Epithelial cell of proximal tubule (primary cell): ENCODE data around the gene DPT. TPM values are rescaled to one million over a fixed set of nuclear protein-coding genes. Genes with fewer than 3 reads are reported as not detected.

Source experiments
- DNase-seq: peaks from one replicate; pipeline ENCODE4 v3.0.0-alpha.2; 2011; ENCODE audit warnings: low read depth
- H3K4me3 ChIP-seq: 2 replicates; pipeline ENCODE4 v1.5.1; 2011; ENCODE audit warnings: low read depth, mild to moderate bottlenecking, low read length
- total RNA-seq: library from RNA; depleted of rRNA; stranded (reverse); fragments of >200 nt; gene quantifications from 2 replicates; pipeline ENCODE4 v1.2.3, GENCODE V29; 2015
- TF ChIP-seq, protein P1 (sequence below): conservative IDR thresholded peaks from 2 replicates; pipeline ENCODE4 v1.5.1; 2012; ENCODE audit warnings: low read depth, mild to moderate bottlenecking, low read length

Gene DPT
- total RNA-seq, 1 donor from 2014 or later, result not detected

- no peak for DNase-seq
- TF ChIP-seq, protein P1, sequence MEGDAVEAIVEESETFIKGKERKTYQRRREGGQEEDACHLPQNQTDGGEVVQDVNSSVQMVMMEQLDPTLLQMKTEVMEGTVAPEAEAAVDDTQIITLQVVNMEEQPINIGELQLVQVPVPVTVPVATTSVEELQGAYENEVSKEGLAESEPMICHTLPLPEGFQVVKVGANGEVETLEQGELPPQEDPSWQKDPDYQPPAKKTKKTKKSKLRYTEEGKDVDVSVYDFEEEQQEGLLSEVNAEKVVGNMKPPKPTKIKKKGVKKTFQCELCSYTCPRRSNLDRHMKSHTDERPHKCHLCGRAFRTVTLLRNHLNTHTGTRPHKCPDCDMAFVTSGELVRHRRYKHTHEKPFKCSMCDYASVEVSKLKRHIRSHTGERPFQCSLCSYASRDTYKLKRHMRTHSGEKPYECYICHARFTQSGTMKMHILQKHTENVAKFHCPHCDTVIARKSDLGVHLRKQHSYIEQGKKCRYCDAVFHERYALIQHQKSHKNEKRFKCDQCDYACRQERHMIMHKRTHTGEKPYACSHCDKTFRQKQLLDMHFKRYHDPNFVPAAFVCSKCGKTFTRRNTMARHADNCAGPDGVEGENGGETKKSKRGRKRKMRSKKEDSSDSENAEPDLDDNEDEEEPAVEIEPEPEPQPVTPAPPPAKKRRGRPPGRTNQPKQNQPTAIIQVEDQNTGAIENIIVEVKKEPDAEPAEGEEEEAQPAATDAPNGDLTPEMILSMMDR, result no peak
Observed at GRCh38 chr1:168729405-168729802, 398 bp upstream of the DPT start.

DNA sequence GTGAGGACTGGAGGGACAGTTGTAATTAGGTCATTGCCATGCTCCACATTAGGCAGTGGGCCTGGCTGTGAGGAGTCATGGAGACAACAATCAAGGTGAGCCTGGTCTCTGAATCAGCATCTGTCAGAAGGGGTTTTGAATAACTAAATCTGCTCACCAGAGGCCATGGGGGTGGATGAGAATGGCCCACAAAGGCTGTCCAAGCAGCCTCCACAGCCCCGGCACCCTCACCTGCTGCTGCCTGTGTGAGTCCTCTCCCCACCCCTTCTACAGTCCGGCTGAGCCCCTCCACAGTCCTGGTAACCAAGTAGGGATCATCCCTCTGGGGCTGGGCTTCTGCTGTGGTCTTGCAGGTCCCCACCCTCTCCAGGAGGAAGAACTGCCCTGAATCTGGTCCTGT lies 2.3 kb downstream of the DPT start:
- no peak overlapping the region for H3K4me3 ChIP-seq
- no peak for DNase-seq
- TF ChIP-seq, protein P1, result no peak

More at GRCh38 chr1:168729405-168729802, 398 bp upstream of the DPT start:
- no peak overlapping the region for H3K4me3 ChIP-seq

DNA sequence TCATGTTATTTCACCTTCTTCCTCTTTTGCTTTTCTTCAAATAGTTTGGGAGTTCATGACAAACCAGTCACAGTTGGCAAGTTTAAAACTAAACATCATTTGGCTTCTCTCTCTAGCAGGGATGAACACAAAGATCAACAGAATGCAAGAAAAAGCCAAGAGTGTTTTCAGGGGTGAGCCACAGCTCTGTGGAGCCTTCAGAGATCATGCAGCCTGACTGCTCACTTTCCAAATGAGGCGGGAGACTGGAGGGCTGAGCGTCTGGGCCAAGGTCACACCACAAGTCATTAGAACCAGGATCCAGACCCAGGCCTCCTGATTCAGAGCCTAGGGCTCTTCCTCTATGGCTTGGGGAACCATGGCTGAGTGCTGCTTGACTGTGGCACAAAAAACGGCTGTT lies 2.7 kb downstream of the DPT start:
- no peak overlapping the region for H3K4me3 ChIP-seq
- DNase-seq, result no peak
- TF ChIP-seq, protein P1, result no peak

DNA sequence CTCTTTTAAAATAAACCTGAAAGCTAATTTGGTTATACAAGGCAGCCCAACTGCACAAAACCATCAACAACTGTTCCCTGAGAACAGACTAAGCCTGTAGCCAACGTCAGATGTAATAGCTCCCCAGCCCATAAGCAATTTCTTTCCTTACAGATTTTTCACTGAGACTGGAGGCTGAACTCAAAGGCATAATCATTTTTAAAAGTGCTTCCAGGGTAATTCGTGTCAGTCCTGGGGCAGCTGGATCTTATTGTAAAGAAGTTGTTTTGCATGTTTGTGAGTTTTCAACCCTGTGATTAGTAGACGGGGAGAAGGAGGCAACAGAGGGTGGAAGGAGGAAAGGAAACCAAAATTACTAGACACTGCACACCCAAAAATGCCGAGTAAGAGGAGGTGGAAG lies 3.2 kb downstream of the DPT start:
- TF ChIP-seq, protein P1, result no peak
- no peak for DNase-seq

GRCh38 chr1:168725060-168725459 lies 3.9 kb downstream of the DPT start:
- no peak for DNase-seq
- H3K4me3 ChIP-seq, result no peak overlapping the region
- TF ChIP-seq, protein P1, result no peak

More for the DNA sequence above, 3.2 kb downstream of the DPT start:
- no peak overlapping the region for H3K4me3 ChIP-seq

GRCh38 chr1:168723000-168723399 lies 6.0 kb downstream of the DPT start:
- DNase-seq, result no peak
- TF ChIP-seq, protein P1, result no peak
- H3K4me3 ChIP-seq, result no peak overlapping the region

GRCh38 chr1:168720839-168721238 lies 8.2 kb downstream of the DPT start:
- H3K4me3 ChIP-seq, result no peak overlapping the region
- no peak for DNase-seq
- TF ChIP-seq, protein P1, result no peak
